H1 (cell line): ENCODE data around the gene DEXI. TPM values are rescaled to one million over a fixed set of nuclear protein-coding genes. Genes with fewer than 3 reads are reported as not detected.

Source experiments
- ASH2L ChIP-seq: fragments of 200-600, 300-600 bp; sonication (generic); IDR thresholded peaks from one replicate; pipeline ENCODE4 v1.7.1; 2017; ENCODE audit warnings: low read length
- BRCA1 ChIP-seq: IDR thresholded peaks from 2 replicates; pipeline ENCODE4 v1.6.1; 2012; ENCODE audit warnings: low read depth, low read length, improper control_type of control experiment
- CBX8 ChIP-seq: fragments of 300-800, 300-1000 bp; sonication (generic); IDR thresholded peaks from 2 replicates; pipeline ENCODE4 v1.7.1; 2016; ENCODE audit warnings: low read depth, low read length, borderline replicate concordance
- GTF2F1 ChIP-seq: IDR thresholded peaks from 2 replicates; pipeline ENCODE4 v1.6.1; 2012; ENCODE audit warnings: low read depth, low read length, improper control_type of control experiment, borderline replicate concordance
- JUN ChIP-seq: IDR thresholded peaks from 2 replicates; pipeline ENCODE4 v1.6.1; 2011; ENCODE audit warnings: low read depth, mild to moderate bottlenecking, improper control_type of control experiment, low read length
- PHF8 ChIP-seq: fragments of 200-600 bp; sonication (generic); conservative IDR thresholded peaks from 2 replicates; pipeline ENCODE4 v1.7.1; 2012; ENCODE audit warnings: low read depth, mild to moderate bottlenecking, inconsistent platforms, low read length, moderate library complexity
- RNF2 ChIP-seq: fragments of 200-900, 300-1000 bp; sonication (generic); IDR thresholded peaks from 2 replicates; pipeline ENCODE4 v1.7.1; 2016; ENCODE audit warnings: borderline replicate concordance, low read depth, mild to moderate bottlenecking, antibody characterized with exemption, low read length; ENCODE audit not compliant: poor library complexity, severe bottlenecking; ENCODE audit errors: missing control alignments
- SIRT6 ChIP-seq: IDR thresholded peaks from one replicate; pipeline ENCODE4 v1.7.1; 2012; ENCODE audit warnings: low read length, inconsistent platforms
- SIX5 ChIP-seq: IDR thresholded peaks from 2 replicates; pipeline ENCODE4 v1.6.1; 2011; ENCODE audit warnings: mild to moderate bottlenecking, low read depth, low read length
- SP2 ChIP-seq: IDR thresholded peaks from 2 replicates; pipeline ENCODE4 v1.6.1; 2012; ENCODE audit warnings: mild to moderate bottlenecking, low read length, inconsistent platforms
- polyA plus RNA-seq, 7 experiments: library from polyadenylated mRNA; depleted of rRNA in 3 of 7; stranded (reverse) in 5 of 7; unstranded in 2 of 7; fragments of >200 nt in 5 of 7; fragments of 200-250 nt in 2 of 7; gene quantifications; 1 replicate in 5 of 7; 2 replicates in 1 of 7; 4 replicates in 1 of 7; pipeline versions ENCODE4 v1.2.1 to v1.2.3, GENCODE V29; 2011 to 2013; ENCODE audit warnings: missing spikeins in 2 of 7, mixed read lengths in 2 of 7
- total RNA-seq: library from RNA; stranded (reverse); fragmentation: NEBNext Ultra II Directional; extraction: Animal tissue kit (Norgen Biotek cat#: 25700); gene quantifications from 2 replicates; pipeline ENCODE4 v1.2.1, GENCODE V29; 2021

The DEXI gene
- total and polyA plus RNA-seq, 2 of the 8 experiments (the other 6 are each of a cell fraction or from before 2014, with no cell fraction given): 39.5 to 47.3 TPM

DNA sequence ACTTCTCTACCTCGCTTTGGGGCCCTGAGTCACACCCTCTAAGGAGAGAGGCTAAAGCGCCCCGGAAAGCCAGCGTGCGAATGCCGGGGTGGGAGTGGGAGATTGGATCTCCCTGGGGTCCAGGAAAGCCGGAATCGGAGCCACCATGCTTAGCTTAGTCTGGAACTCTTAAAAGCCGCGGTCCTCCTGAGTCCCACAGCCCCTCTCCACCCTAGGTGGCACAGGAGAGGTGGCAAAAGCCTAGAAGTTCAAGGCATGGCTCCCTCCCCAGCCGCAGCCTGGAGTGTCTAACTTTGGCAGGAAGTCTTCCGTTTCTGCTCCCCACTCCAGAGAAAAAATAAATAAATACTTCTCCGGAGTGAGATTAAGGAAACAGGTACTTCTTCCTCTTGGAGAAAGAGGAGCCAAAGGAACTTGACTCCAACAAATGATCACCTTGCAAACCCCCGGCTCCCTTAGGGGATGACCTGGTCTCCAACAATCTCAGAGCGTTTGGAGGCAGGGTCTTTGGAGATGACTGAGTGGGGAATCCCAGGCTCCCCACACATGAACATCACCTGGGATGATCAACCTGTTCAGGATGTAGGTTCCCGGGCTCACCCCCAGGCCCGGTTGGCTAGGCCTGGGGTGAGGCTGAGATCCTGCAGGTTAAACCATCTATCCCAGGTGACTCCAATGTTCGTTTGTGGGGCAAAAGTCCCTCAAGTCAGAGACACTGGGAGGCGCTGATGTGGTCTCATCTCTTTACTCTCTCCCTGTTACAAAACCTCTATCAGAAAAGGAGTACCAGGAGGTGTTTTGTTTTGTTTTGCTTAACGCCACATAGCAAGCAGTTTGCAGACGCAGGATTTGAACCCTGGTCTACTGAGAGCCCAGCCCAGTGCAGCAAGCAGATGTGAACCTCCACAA lies 62.3 kb downstream of the DEXI start (continued):
- no peak for TF ChIP-seq SIRT6
- no peak for TF ChIP-seq SP2
- no peak for TF ChIP-seq JUN
- TF ChIP-seq SIX5: no peak
- TF ChIP-seq PHF8: no peak
- TF ChIP-seq ASH2L: no peak
- no peak for TF ChIP-seq BRCA1
- TF ChIP-seq GTF2F1: no peak
- TF ChIP-seq CBX8: no peak
- no peak for TF ChIP-seq RNF2

Other genes starting within 250 kb of the DEXI start
- gene TEKT5, start 247.5 kb downstream of the DEXI start, total RNA-seq: not detected in 2 replicates
- gene TEKT5, start 247.5 kb downstream of the DEXI start, polyA plus RNA-seq (2011; rRNA removed): 0.24 and 0.95 TPM in 2 replicates
- gene NUBP1, start 198.6 kb downstream of the DEXI start, total RNA-seq: 28.2 and 32.1 TPM in 2 replicates
- 29.1 and 32.2 TPM in 2 replicates for gene NUBP1, start 198.6 kb downstream of the DEXI start, polyA plus RNA-seq (2011; rRNA removed)
- gene TVP23A, start 123.7 kb downstream of the DEXI start, total RNA-seq: 3.1 and 3.2 TPM in 2 replicates
- 2.2 TPM in 2 replicates for gene TVP23A, start 123.7 kb downstream of the DEXI start, polyA plus RNA-seq (2011; rRNA removed)
- gene CIITA, start 65.3 kb downstream of the DEXI start, total RNA-seq: 0.06 and 0.07 TPM in 2 replicates
- 0.16 and 0.17 TPM in 2 replicates for gene CIITA, start 65.3 kb downstream of the DEXI start, polyA plus RNA-seq (2011; rRNA removed)
- gene CLEC16A, start 2.1 kb upstream of the DEXI start, total RNA-seq: 18.5 and 19.3 TPM in 2 replicates
- gene CLEC16A, start 2.1 kb upstream of the DEXI start, polyA plus RNA-seq (2011; rRNA removed): 7.6 and 10.4 TPM in 2 replicates